ENCODE results near the gene CITED4.
A peak's percentile ranks its signal among the peaks of the same experiment; 100 is the strongest.

CITED4 gene

GRCh38 chr1:40856116-40856515, 6.0 kb downstream of the CITED4 start:
- no CpG with 5 or more reads among the region's 3 CpGs for WGBS (ENCODE audit: insufficient coverage, insufficient read length)
- 0 out of 2 replicates have a peak, but pooled peaks cover 2% of the 10 kb centered on the region for H3K4me1 ChIP-seq (ENCODE audit: control insufficient read depth, insufficient read depth, low read length)
- no peak overlapping the region for H3K4me3 ChIP-seq (ENCODE audit: low read length)
- no peaks in the 10 kb centered on the region for H3K9me3 ChIP-seq (ENCODE audit: control insufficient read depth, insufficient read depth, low read length)
- no peaks in the 10 kb centered on the region for H3K36me3 ChIP-seq (ENCODE audit: control insufficient read depth, insufficient read depth, low read length)
- no peak for DNase-seq (ENCODE audit: low read depth, low spot score)
- no peak overlapping the region for H3K27ac ChIP-seq (ENCODE audit: low read length)
- H3K27me3 ChIP-seq (ENCODE audit: control insufficient read depth, insufficient read depth, low read length) = peaks cover 4% of the 10 kb centered on the region; the same call in 1 of the 2 replicates

- no peaks in the 10 kb centered on the region for H3K9me3 ChIP-seq (ENCODE audit: control insufficient read depth, insufficient read depth, low read length)
- DNase-seq (ENCODE audit: low read depth, low spot score) = no peak
- no peak overlapping the region for H3K27ac ChIP-seq (ENCODE audit: low read length)
- no peaks in the 10 kb centered on the region for H3K36me3 ChIP-seq (ENCODE audit: control insufficient read depth, insufficient read depth, low read length)
- WGBS (ENCODE audit: insufficient coverage, insufficient read length) = no CpG with 5 or more reads among the region's 6 CpGs
- H3K27me3 ChIP-seq (ENCODE audit: control insufficient read depth, insufficient read depth, low read length) = peaks cover 3% of the 10 kb centered on the region; the same call in 1 of the 2 replicates
- H3K4me1 ChIP-seq (ENCODE audit: control insufficient read depth, insufficient read depth, low read length) = 0 out of 2 replicates have a peak, but pooled peaks cover under 1% of the 10 kb centered on the region
- H3K4me3 ChIP-seq (ENCODE audit: low read length) = no peak overlapping the region
Observed at GRCh38 chr1:40855513-40855912, 6.7 kb downstream of the CITED4 start.

- no peaks in the 10 kb centered on the region; the same call in 1 of the 2 replicates for H3K27me3 ChIP-seq (ENCODE audit: control insufficient read depth, insufficient read depth, low read length)
- H3K27ac ChIP-seq (ENCODE audit: low read length) = no peak overlapping the region
- no peaks in the 10 kb centered on the region; the same call in 1 of the 2 replicates for H3K4me1 ChIP-seq (ENCODE audit: control insufficient read depth, insufficient read depth, low read length)
- DNase-seq (ENCODE audit: low read depth, low spot score) = no peak
- no peak overlapping the region for H3K4me3 ChIP-seq (ENCODE audit: low read length)
- H3K36me3 ChIP-seq (ENCODE audit: control insufficient read depth, insufficient read depth, low read length) = no peaks in the 10 kb centered on the region
- H3K9me3 ChIP-seq (ENCODE audit: control insufficient read depth, insufficient read depth, low read length) = no peaks in the 10 kb centered on the region
- no CpG with 5 or more reads among the region's 5 CpGs for WGBS (ENCODE audit: insufficient coverage, insufficient read length)
Observed at GRCh38 chr1:40853885-40854170, 8.3 kb downstream of the CITED4 start.

- no peaks in the 10 kb centered on the region for H3K36me3 ChIP-seq (ENCODE audit: control insufficient read depth, insufficient read depth, low read length)
- no peak overlapping the region for H3K27ac ChIP-seq (ENCODE audit: low read length)
- WGBS (ENCODE audit: insufficient coverage, insufficient read length) = no CpG with 5 or more reads among the region's 13 CpGs
- no peaks in the 10 kb centered on the region for H3K27me3 ChIP-seq (ENCODE audit: control insufficient read depth, insufficient read depth, low read length)
- DNase-seq (ENCODE audit: low read depth, low spot score) = no peak
- H3K4me3 ChIP-seq (ENCODE audit: low read length) = no peak overlapping the region
- no peaks in the 10 kb centered on the region for H3K9me3 ChIP-seq (ENCODE audit: control insufficient read depth, insufficient read depth, low read length)
- no peaks in the 10 kb centered on the region; the same call in 1 of the 2 replicates for H3K4me1 ChIP-seq (ENCODE audit: control insufficient read depth, insufficient read depth, low read length)
Observed at GRCh38 chr1:40853113-40853884, 8.9 kb downstream of the CITED4 start.

GRCh38 chr1:40851643-40852042, 10.5 kb downstream of the CITED4 start:
- H3K27me3 ChIP-seq (ENCODE audit: control insufficient read depth, insufficient read depth, low read length) = no peaks in the 10 kb centered on the region
- H3K4me3 ChIP-seq (ENCODE audit: low read length) = no peak overlapping the region
- no peaks in the 10 kb centered on the region for H3K36me3 ChIP-seq (ENCODE audit: control insufficient read depth, insufficient read depth, low read length)
- DNase-seq (ENCODE audit: low read depth, low spot score) = no peak
- WGBS (ENCODE audit: insufficient coverage, insufficient read length) = no CpG with 5 or more reads among the region's 6 CpGs
- H3K27ac ChIP-seq (ENCODE audit: low read length) = no peak overlapping the region
- H3K4me1 ChIP-seq (ENCODE audit: control insufficient read depth, insufficient read depth, low read length) = no peaks in the 10 kb centered on the region; the same call in 1 of the 2 replicates
- H3K9me3 ChIP-seq (ENCODE audit: control insufficient read depth, insufficient read depth, low read length) = no peaks in the 10 kb centered on the region

GRCh38 chr1:40849801-40850592, 12.2 kb downstream of the CITED4 start:
- H3K27ac ChIP-seq (ENCODE audit: low read length) = no peak overlapping the region
- H3K27me3 ChIP-seq (ENCODE audit: control insufficient read depth, insufficient read depth, low read length) = no peaks in the 10 kb centered on the region
- H3K4me3 ChIP-seq (ENCODE audit: low read length) = no peak overlapping the region
- no peaks in the 10 kb centered on the region for H3K9me3 ChIP-seq (ENCODE audit: control insufficient read depth, insufficient read depth, low read length)
- no peaks in the 10 kb centered on the region; the same call in 1 of the 2 replicates for H3K4me1 ChIP-seq (ENCODE audit: control insufficient read depth, insufficient read depth, low read length)
- no peaks in the 10 kb centered on the region for H3K36me3 ChIP-seq (ENCODE audit: control insufficient read depth, insufficient read depth, low read length)
- WGBS (ENCODE audit: insufficient coverage, insufficient read length) = no CpG with 5 or more reads among the region's 12 CpGs
- peak; percentile 41 for DNase-seq (ENCODE audit: low read depth, low spot score)

GRCh38 chr1:40848530-40849189, 13.5 kb downstream of the CITED4 start:
- H3K4me1 ChIP-seq (ENCODE audit: control insufficient read depth, insufficient read depth, low read length) = no peaks in the 10 kb centered on the region; the same call in 1 of the 2 replicates
- no CpG with 5 or more reads among the region's 6 CpGs for WGBS (ENCODE audit: insufficient coverage, insufficient read length)
- DNase-seq (ENCODE audit: low read depth, low spot score) = peak; percentile 68
- H3K27ac ChIP-seq (ENCODE audit: low read length) = no peak overlapping the region
- no peaks in the 10 kb centered on the region for H3K9me3 ChIP-seq (ENCODE audit: control insufficient read depth, insufficient read depth, low read length)
- no peak overlapping the region for H3K4me3 ChIP-seq (ENCODE audit: low read length)
- H3K36me3 ChIP-seq (ENCODE audit: control insufficient read depth, insufficient read depth, low read length) = no peaks in the 10 kb centered on the region
- no peaks in the 10 kb centered on the region for H3K27me3 ChIP-seq (ENCODE audit: control insufficient read depth, insufficient read depth, low read length)

- WGBS (ENCODE audit: insufficient coverage, insufficient read length) = no CpG with 5 or more reads among the region's 6 CpGs
- H3K4me1 ChIP-seq (ENCODE audit: control insufficient read depth, insufficient read depth, low read length) = no peaks in the 10 kb centered on the region; the same call in 1 of the 2 replicates
Observed at GRCh38 chr1:40847023-40847745, 15.0 kb downstream of the CITED4 start.

GRCh38 chr1:40845895-40846294, 16.3 kb downstream of the CITED4 start:
- no CpG with 5 or more reads among the region's 1 CpG for WGBS (ENCODE audit: insufficient coverage, insufficient read length)
- no peak overlapping the region for H3K27ac ChIP-seq (ENCODE audit: low read length)
- H3K4me3 ChIP-seq (ENCODE audit: low read length) = no peak overlapping the region
- no peaks in the 10 kb centered on the region for H3K9me3 ChIP-seq (ENCODE audit: control insufficient read depth, insufficient read depth, low read length)
- H3K4me1 ChIP-seq (ENCODE audit: control insufficient read depth, insufficient read depth, low read length) = no peaks in the 10 kb centered on the region; the same call in 1 of the 2 replicates
- no peaks in the 10 kb centered on the region for H3K36me3 ChIP-seq (ENCODE audit: control insufficient read depth, insufficient read depth, low read length)
- H3K27me3 ChIP-seq (ENCODE audit: control insufficient read depth, insufficient read depth, low read length) = no peaks in the 10 kb centered on the region
- DNase-seq (ENCODE audit: low read depth, low spot score) = no peak

More at GRCh38 chr1:40847023-40847745, 15.0 kb downstream of the CITED4 start:
- H3K4me3 ChIP-seq (ENCODE audit: low read length) = no peak overlapping the region
- H3K36me3 ChIP-seq (ENCODE audit: control insufficient read depth, insufficient read depth, low read length) = no peaks in the 10 kb centered on the region
- H3K9me3 ChIP-seq (ENCODE audit: control insufficient read depth, insufficient read depth, low read length) = no peaks in the 10 kb centered on the region
- H3K27me3 ChIP-seq (ENCODE audit: control insufficient read depth, insufficient read depth, low read length) = no peaks in the 10 kb centered on the region
- no peak overlapping the region for H3K27ac ChIP-seq (ENCODE audit: low read length)
- no peak for DNase-seq (ENCODE audit: low read depth, low spot score)
